Thoracic aorta (tissue), 2 donors: ENCODE data around the gene BAG3. TPM values are rescaled to one million over a fixed set of nuclear protein-coding genes. Genes with fewer than 3 reads are reported as not detected.

Experiments
- ATAC-seq: fragments of 150-250 bp; one replicate; pipeline ENCODE4 v1.8.0; 2017; ENCODE audit warnings: low read depth; ENCODE audit not compliant: insufficient number of reproducible peaks, low FRiP score
- DNase-seq: peaks from one replicate; pipeline ENCODE4 v3.0.0-alpha.2; 2020; ENCODE audit warnings: low spot score
- H3K27ac ChIP-seq, 2 donors: fragments of 200-600 bp; sonication (generic); 1 replicate in 1 of 2; 2 replicates in 1 of 2; pipeline ENCODE4 v1.5.1; 2016; ENCODE audit warnings: mild to moderate bottlenecking in 2 of 2, moderate library complexity in 2 of 2
- H3K27me3 ChIP-seq: fragments of 200-600 bp; sonication (generic); replicated peaks from 2 replicates; pipeline ENCODE4 v1.6.0; 2016; ENCODE audit warnings: mild to moderate bottlenecking; ENCODE audit not compliant: insufficient read depth
- H3K36me3 ChIP-seq: fragments of 200-600 bp; sonication (generic); one replicate; pipeline ENCODE4 v1.5.1; 2016
- H3K4me1 ChIP-seq, 2 donors: fragments of 200-600 bp; sonication (generic); 1 replicate in 1 of 2; 2 replicates in 1 of 2; pipeline versions ENCODE4 v1.5.1 to v1.6.0; 2016; ENCODE audit warnings: low read depth in 2 of 2, mild to moderate bottlenecking in 1 of 2; ENCODE audit not compliant: control insufficient read depth in 1 of 2
- H3K4me3 ChIP-seq: fragments of 200-600 bp; sonication (generic); 2 replicates; pipeline ENCODE4 v1.5.1; 2016; ENCODE audit warnings: mild to moderate bottlenecking
- H3K9me3 ChIP-seq: fragments of 200-600 bp; sonication (generic); 2 replicates; pipeline ENCODE4 v1.5.1; 2016
- CTCF ChIP-seq: fragments of 200-600 bp; sonication (generic); IDR thresholded peaks from one replicate; pipeline ENCODE4 v1.5.1; 2019; ENCODE audit warnings: antibody characterized with exemption
- total RNA-seq, 2 donors: library from RNA; depleted of rRNA; stranded (reverse); fragments of >200 nt; gene quantifications; one replicate each; pipeline versions ENCODE4 v1.1.0 to v1.2.3, GENCODE V29; 2016

BAG3 gene
- total RNA-seq, 2 donors from 2014 or later: 48.9 to 87.6 TPM

- Histone ChIP-seq H3K36me3 (peaks cover 53% of the 10 kb centered on the region), H3K9me3 (no peaks in the 10 kb centered on the region), H3K4me1 (peaks cover 32 to 55% of the 10 kb centered on the region in 2 donors), H3K27ac (no peak overlapping the region), H3K27me3 (no peaks in the 10 kb centered on the region), H3K4me3 (no peak overlapping the region)
- DNase-seq (no peak), ATAC-seq (no peak)
- no peak for TF ChIP-seq CTCF
These were observed 19.5 kb downstream of the BAG3 start for GRCh38 chr10:119670717-119671116.

- no peak overlapping the region for H3K27ac ChIP-seq
- no peak overlapping the region for H3K4me3 ChIP-seq
- ATAC-seq (no peak), DNase-seq (no peak)
- peaks cover 29 to 48% of the 10 kb centered on the region in 2 donors for H3K4me1 ChIP-seq
- H3K36me3 ChIP-seq: peaks cover 54% of the 10 kb centered on the region
- no peaks in the 10 kb centered on the region for H3K27me3 ChIP-seq
- no peak for TF ChIP-seq CTCF
- H3K9me3 ChIP-seq: no peaks in the 10 kb centered on the region
These were observed 20.2 kb downstream of the BAG3 start for GRCh38 chr10:119671381-119671780.

GRCh38 chr10:119672291-119672690, 21.1 kb downstream of the BAG3 start:
- TF ChIP-seq CTCF: no peak
- DNase-seq (no peak), ATAC-seq (no peak)
- Histone ChIP-seq H3K4me3 (no peak overlapping the region), H3K4me1 (peaks cover 19 to 39% of the 10 kb centered on the region in 2 donors), H3K9me3 (no peaks in the 10 kb centered on the region), H3K27ac (no peak overlapping the region), H3K36me3 (peaks cover 63% of the 10 kb centered on the region), H3K27me3 (no peaks in the 10 kb centered on the region)

- Histone ChIP-seq H3K36me3 (peaks cover 68% of the 10 kb centered on the region), H3K4me1 (peaks cover 12 to 35% of the 10 kb centered on the region in 2 donors)
These were observed 22.1 kb downstream of the BAG3 start for GRCh38 chr10:119673271-119673670.

GRCh38 chr10:119675483-119676170, 24.4 kb downstream of the BAG3 start:
- no peak for TF ChIP-seq CTCF
- H3K9me3 ChIP-seq: no peaks in the 10 kb centered on the region
- H3K27me3 ChIP-seq: no peaks in the 10 kb centered on the region
- no peak overlapping the region for H3K27ac ChIP-seq
- H3K4me3 ChIP-seq: no peak overlapping the region
- DNase-seq (no peak), ATAC-seq (no peak)
- peaks cover 16 to 31% of the 10 kb centered on the region in 2 donors for H3K4me1 ChIP-seq
- H3K36me3 ChIP-seq: peaks cover 58% of the 10 kb centered on the region

More at GRCh38 chr10:119673271-119673670, 22.1 kb downstream of the BAG3 start:
- Histone ChIP-seq H3K4me3 (no peak overlapping the region), H3K9me3 (no peaks in the 10 kb centered on the region), H3K27ac (no peak overlapping the region), H3K27me3 (no peaks in the 10 kb centered on the region)
- no peak for DNase-seq
- ATAC-seq: no peak
- TF ChIP-seq CTCF: no peak
